ENCODE results near the gene DCC. TPM values are rescaled to one million over a fixed set of nuclear protein-coding genes. Genes with fewer than 3 reads are reported as not detected.

The DCC gene
- total and polyA plus RNA-seq, 9 of the 15 experiments (the other 6 are each of a cell fraction or from before 2014, with no cell fraction given) = not detected

GRCh38 chr18:52486052-52486451, 146.1 kb downstream of the DCC start:
- Histone ChIP-seq H3K27me3 (ENCODE audit: control insufficient read depth in 2 of 2, insufficient read depth in 2 of 2, low read length in 2 of 2) (no peaks in the 10 kb centered on the region), H2AFZ (ENCODE audit: low read depth, low read length) (no peak overlapping the region), H4K20me1 (replicated peaks; ENCODE audit: control insufficient read depth, insufficient read depth, low read length) (no peaks in the 10 kb centered on the region), H3K4me3 (no peak overlapping the region), H3K9me3 (replicated peaks; ENCODE audit: control insufficient read depth, insufficient read depth, low read depth, low read length) (no peaks in the 10 kb centered on the region), H3K9me1 (ENCODE audit: control insufficient read depth, insufficient read depth, low read length) (no peaks in the 10 kb centered on the region), H3K36me3 (ENCODE audit: control insufficient read depth, insufficient read depth, low read length) (no peaks in the 10 kb centered on the region), H3K79me2 (ENCODE audit: control insufficient read depth, insufficient read depth, low read length) (no peaks in the 10 kb centered on the region), H3K27ac (ENCODE audit: extremely low read depth, low read depth, low read length) (no peak overlapping the region), H3K4me2 (ENCODE audit: insufficient read depth, low read length) (no peak overlapping the region), H3K4me1 (replicated peaks in 1 of 2; ENCODE audit: control insufficient read depth in 2 of 2, insufficient read depth in 2 of 2, low read length in 2 of 2) (no peaks in the 10 kb centered on the region), H3K9ac (ENCODE audit: insufficient read depth in 1 of 2, low read depth in 2 of 2, low read length in 2 of 2) (no peak overlapping the region)
- ChIA-PET POLR2A (no interaction called here), CTCF (ENCODE audit: low intra/inter-chr PET ratio) (no interaction called here)
- FAIRE-seq = no peak
- WGBS (ENCODE audit: insufficient coverage, low coverage, missing lambda C conversion rate) = 3% methylated on average over 6 of the region's 6 CpGs
- in situ Hi-C loops (cut with MboI) = no loop called here
- no TSS peak for BruUV-seq (replicated peaks)
- ATAC-seq = no peak
- no peak for DNase-seq (ENCODE audit: extremely low read depth in 1 of 4, low spot score in 3 of 4)
- intact Hi-C loops (cut with micrococcal nuclease) = no loop called here
- TF ChIP-seq ZBTB49 (CRISPR knock-in tag; IDR thresholded peaks at IDR 0.05; ENCODE audit: borderline replicate concordance) (no peak), DMBX1 (CRISPR knock-in tag; IDR thresholded peaks at IDR 0.05; ENCODE audit: borderline replicate concordance) (no peak), FOXJ2 (tag; IDR thresholded peaks at IDR 0.05) (no peak), UBTF (IDR thresholded peaks at IDR 0.05; ENCODE audit: borderline replicate concordance in 1 of 2, low read depth in 2 of 2, low read length in 2 of 2) (no peak), ARID3A (IDR thresholded peaks at IDR 0.05; ENCODE audit: borderline replicate concordance, low read depth, low read length) (no peak), CBX5 (IDR thresholded peaks at IDR 0.05; ENCODE audit: borderline replicate concordance, low read depth) (no peak), HNRNPLL (IDR thresholded peaks at IDR 0.05; ENCODE audit: low read depth, low read length, poor library complexity, severe bottlenecking) (no peak), BACH1 (tag; IDR thresholded peaks at IDR 0.05) (no peak), EWSR1 (IDR thresholded peaks at IDR 0.05; ENCODE audit: borderline replicate concordance, low read depth, partially characterized antibody) (no peak), HDAC6 (IDR thresholded peaks at IDR 0.05; ENCODE audit: low read depth, low read length) (no peak), ARNT (IDR thresholded peaks at IDR 0.05) (no peak), DDX20 (tag; IDR thresholded peaks at IDR 0.05; ENCODE audit: low read depth) (no peak)
- TF ChIP-seq, protein P1, sequence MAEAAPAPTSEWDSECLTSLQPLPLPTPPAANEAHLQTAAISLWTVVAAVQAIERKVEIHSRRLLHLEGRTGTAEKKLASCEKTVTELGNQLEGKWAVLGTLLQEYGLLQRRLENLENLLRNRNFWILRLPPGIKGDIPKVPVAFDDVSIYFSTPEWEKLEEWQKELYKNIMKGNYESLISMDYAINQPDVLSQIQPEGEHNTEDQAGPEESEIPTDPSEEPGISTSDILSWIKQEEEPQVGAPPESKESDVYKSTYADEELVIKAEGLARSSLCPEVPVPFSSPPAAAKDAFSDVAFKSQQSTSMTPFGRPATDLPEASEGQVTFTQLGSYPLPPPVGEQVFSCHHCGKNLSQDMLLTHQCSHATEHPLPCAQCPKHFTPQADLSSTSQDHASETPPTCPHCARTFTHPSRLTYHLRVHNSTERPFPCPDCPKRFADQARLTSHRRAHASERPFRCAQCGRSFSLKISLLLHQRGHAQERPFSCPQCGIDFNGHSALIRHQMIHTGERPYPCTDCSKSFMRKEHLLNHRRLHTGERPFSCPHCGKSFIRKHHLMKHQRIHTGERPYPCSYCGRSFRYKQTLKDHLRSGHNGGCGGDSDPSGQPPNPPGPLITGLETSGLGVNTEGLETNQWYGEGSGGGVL (CRISPR knock-in tag; IDR thresholded peaks at IDR 0.05) = no peak

Measured in K562 (cell line).